ENCODE results near the gene CALN1. TPM values are rescaled to one million over a fixed set of nuclear protein-coding genes. Genes with fewer than 3 reads are reported as not detected.

The CALN1 gene
- total and polyA plus RNA-seq, 11 donors, result not detected

GRCh38 chr7:71780282-71780681 lies 631.9 kb downstream of the CALN1 start:
- Histone ChIP-seq H3K9me3 (no peaks in the 10 kb centered on the region), H3K27ac (no peak overlapping the region), H3K27me3 (peaks cover 0 to 31% (median 0%) of the 10 kb centered on the region in 9 donors), H3K36me3 (no peaks in the 10 kb centered on the region), H3K4me3 (no peak overlapping the region), H3K4me1 (no peaks in the 10 kb centered on the region)
- DNase-seq (no peak), ATAC-seq (no peak)
- TF ChIP-seq POLR2A (IDR thresholded peaks at IDR 0.05) (no peak), CTCF (IDR thresholded peaks at IDR 0.05) (no peak)
- intact Hi-C loops (cut with DNase I), result no loop called here
- 23 to 46% (median 30%) methylated on average over 7 of the region's 7 CpGs for WGBS, 4 donors

GRCh38 chr7:71777278-71777677 lies 634.9 kb downstream of the CALN1 start:
- Histone ChIP-seq H3K27me3 (peaks cover 0 to 28% (median 0%) of the 10 kb centered on the region in 9 donors), H3K27ac (no peak overlapping the region), H3K4me1 (no peaks in the 10 kb centered on the region), H3K36me3 (no peaks in the 10 kb centered on the region), H3K9me3 (no peaks in the 10 kb centered on the region), H3K4me3 (no peak overlapping the region)
- WGBS, 4 donors, result 84 to 92% (median 88%) methylated on average over 8 of the region's 8 CpGs
- no peak for ATAC-seq
- DNase-seq, result no peak
- intact Hi-C loops (cut with DNase I), result no loop called here
- TF ChIP-seq POLR2A (IDR thresholded peaks at IDR 0.05) (no peak), CTCF (IDR thresholded peaks at IDR 0.05) (no peak)

- intact Hi-C loops (cut with DNase I), result no loop called here
- TF ChIP-seq CTCF (IDR thresholded peaks at IDR 0.05) (no peak), POLR2A (IDR thresholded peaks at IDR 0.05) (no peak)
- peaks cover 0 to 28% (median 0%) of the 10 kb centered on the region in 9 donors for H3K27me3 ChIP-seq
- DNase-seq (no peak), ATAC-seq (no peak)
- H3K36me3 ChIP-seq, result no peaks in the 10 kb centered on the region
- H3K4me3 ChIP-seq, result no peak overlapping the region
- 87 to 91% (median 88%) methylated on average over 9 of the region's 9 CpGs for WGBS, 4 donors
- H3K9me3 ChIP-seq, result no peaks in the 10 kb centered on the region
- no peak overlapping the region for H3K27ac ChIP-seq
- H3K4me1 ChIP-seq, result no peaks in the 10 kb centered on the region
Measured at GRCh38 chr7:71776726-71777125, 635.4 kb downstream of the CALN1 start.

- no peaks in the 10 kb centered on the region for H3K36me3 ChIP-seq
- H3K27ac ChIP-seq, result no peak overlapping the region
- ATAC-seq, result no peak
- H3K27me3 ChIP-seq, result peaks cover 0 to 24% (median 0%) of the 10 kb centered on the region in 9 donors
- intact Hi-C loops (cut with DNase I), result no loop called here
- 81 to 87% (median 84%) methylated on average over 5 of the region's 5 CpGs for whole genome bisulfite sequencing, 4 donors
- no peak overlapping the region for H3K4me3 ChIP-seq
- DNase-seq, result no peak
- H3K9me3 ChIP-seq, result no peaks in the 10 kb centered on the region
- TF ChIP-seq POLR2A (IDR thresholded peaks at IDR 0.05) (no peak), CTCF (IDR thresholded peaks at IDR 0.05) (no peak)
- no peaks in the 10 kb centered on the region for H3K4me1 ChIP-seq
Measured at GRCh38 chr7:71775648-71776047, 636.5 kb downstream of the CALN1 start.

All from heart left ventricle (tissue), 16 donors.